Thyroid gland (tissue), 4 donors: ENCODE measurements around the gene SLC29A2. TPM values are rescaled to one million over a fixed set of nuclear protein-coding genes. Genes with fewer than 3 reads are reported as not detected.

Source experiments
- DNase-seq, 2 donors: peaks; one replicate each; pipeline ENCODE4 v3.0.0-alpha.2; 2019
- H3K27ac ChIP-seq, 3 donors: fragments of 200-600 bp; sonication (generic); 1 replicate in 2 of 3; 2 replicates in 1 of 3; pipeline ENCODE4 v1.5.1; 2016 to 2019; ENCODE audit warnings: mild to moderate bottlenecking in 1 of 3, moderate library complexity in 1 of 3
- H3K27me3 ChIP-seq: fragments of 200-600 bp; sonication (generic); one replicate; pipeline ENCODE4 v1.5.1; 2019
- H3K36me3 ChIP-seq, 2 donors: fragments of 200-600 bp; sonication (generic); one replicate each; pipeline ENCODE4 v1.5.1; 2016 to 2019
- H3K4me1 ChIP-seq, 2 donors: fragments of 200-600 bp; sonication (generic); one replicate each; pipeline ENCODE4 v1.5.1; 2017 to 2019
- H3K4me3 ChIP-seq, 3 donors: fragments of 200-600 bp; sonication (generic); replicated peaks in 1 of 3; 1 replicate in 2 of 3; 2 replicates in 1 of 3; pipeline ENCODE4 v1.5.1; 2016; ENCODE audit warnings: mild to moderate bottlenecking in 1 of 3
- H3K9me3 ChIP-seq: fragments of 200-600 bp; sonication (generic); one replicate; pipeline ENCODE4 v1.5.1; 2017
- CTCF ChIP-seq, 6 experiments: fragments of 200-600 bp in 3 of 6; fragments of 450-650 bp in 3 of 6; sonication (generic) in 3 of 6; IDR thresholded peaks; one replicate each; pipeline ENCODE4 v1.5.1; 2016 to 2019; ENCODE audit warnings: antibody characterized with exemption in 6 of 6, mild to moderate bottlenecking in 2 of 6, inconsistent platforms in 1 of 6, moderate library complexity in 1 of 6
- POLR2A ChIP-seq, 2 donors: fragments of 450-650 bp; IDR thresholded peaks; one replicate each; pipeline ENCODE4 v1.6.1; 2017; ENCODE audit warnings: antibody characterized with exemption in 2 of 2, mild to moderate bottlenecking in 2 of 2, moderate library complexity in 1 of 2
- WGBS, 2 donors: methylation state at CpG; one replicate each; pipeline ENCODE4 v1.1.5; 2017; 5-methylcytosine and 5-hydroxymethylcytosine counted together
- intact Hi-C: fragments of 100-400 bp; cut with DNase I; formaldehyde crosslinking; loops from one replicate; pipeline ENCODE4 v1.15.1; 2023
- total RNA-seq, 4 donors: library from RNA; depleted of rRNA; stranded (reverse); fragments of >200 nt; gene quantifications; one replicate each; pipeline ENCODE4 v1.2.3, GENCODE V29; 2016

The SLC29A2 gene
- total RNA-seq, 4 donors from 2014 or later = 5.0 to 11.4 (median 8.3) TPM

DNA sequence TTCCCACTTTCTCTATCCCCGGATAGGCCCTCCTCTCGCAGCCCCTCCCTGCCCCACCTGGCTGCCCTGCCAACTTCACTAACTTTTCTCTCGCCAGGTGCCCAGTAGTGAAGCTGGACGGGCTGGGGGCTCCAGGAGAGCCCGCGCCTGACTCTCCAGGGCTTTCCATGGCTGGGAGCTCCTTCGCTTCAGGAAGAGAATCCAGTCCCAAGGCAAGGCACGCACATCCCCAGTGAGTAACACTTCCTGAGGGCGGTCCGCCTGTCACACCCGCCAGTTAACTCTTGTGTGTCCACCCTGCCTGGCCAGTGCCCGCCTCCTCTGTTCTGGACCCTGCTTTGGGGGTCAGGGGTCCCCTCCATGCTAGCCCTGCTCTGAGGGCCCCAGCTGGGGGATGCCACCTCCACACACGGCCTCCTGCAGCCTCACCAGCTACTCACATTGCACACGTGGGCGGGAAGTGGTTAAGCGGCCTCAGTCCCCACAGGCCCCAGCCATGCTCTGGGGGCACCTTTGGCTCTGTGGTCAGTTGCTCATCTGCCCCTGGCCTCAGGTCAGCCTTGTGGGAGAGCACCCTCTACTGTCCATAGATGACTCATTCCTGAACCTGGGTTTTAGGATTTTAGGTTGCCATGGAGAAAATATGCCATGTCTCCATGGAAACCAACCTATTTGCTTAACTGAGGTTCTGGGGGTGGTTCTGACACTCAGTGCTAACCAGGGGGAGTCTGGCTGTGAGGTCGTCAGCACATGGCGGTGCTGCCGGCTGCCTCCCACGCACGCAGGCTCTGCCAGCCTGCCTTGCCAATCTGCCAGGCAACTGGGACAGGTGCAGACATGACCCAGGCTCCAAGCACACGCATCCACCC, 35.1 kb downstream of the SLC29A2 start, which contains the start of gene RIN1:
RIN1 (minus strand) TSS at position 201 of the 869 bp plus-strand sequence; CDS start at position 169, 32 bp downstream.
- 19 to 42% methylated on average over 14 to 21 of the region's 22 CpGs for WGBS, 2 donors
- Histone ChIP-seq H3K4me3 (peak within 1 kb of the TSS in 1 of 3 donors; percentile 26), H3K4me1 (peaks cover 7 to 24% of the 10 kb centered on the region in 2 donors), H3K27ac (peak within 1 kb of the TSS in 2 of 3 donors; percentile 42 to 47), H3K9me3 (no peaks in the 10 kb centered on the region), H3K27me3 (no peaks in the 10 kb centered on the region), H3K36me3 (peaks cover 25 to 30% of the 10 kb centered on the region in 2 donors)
- TF ChIP-seq CTCF (IDR thresholded peaks at IDR 0.05) (peak in 2 of 6 experiments; percentile 2 to 28), POLR2A (IDR thresholded peaks at IDR 0.05) (no peak)
- DNase-seq = peak in 1 of 2 donors; percentile 23
- intact Hi-C loops = no loop called here

DNA sequence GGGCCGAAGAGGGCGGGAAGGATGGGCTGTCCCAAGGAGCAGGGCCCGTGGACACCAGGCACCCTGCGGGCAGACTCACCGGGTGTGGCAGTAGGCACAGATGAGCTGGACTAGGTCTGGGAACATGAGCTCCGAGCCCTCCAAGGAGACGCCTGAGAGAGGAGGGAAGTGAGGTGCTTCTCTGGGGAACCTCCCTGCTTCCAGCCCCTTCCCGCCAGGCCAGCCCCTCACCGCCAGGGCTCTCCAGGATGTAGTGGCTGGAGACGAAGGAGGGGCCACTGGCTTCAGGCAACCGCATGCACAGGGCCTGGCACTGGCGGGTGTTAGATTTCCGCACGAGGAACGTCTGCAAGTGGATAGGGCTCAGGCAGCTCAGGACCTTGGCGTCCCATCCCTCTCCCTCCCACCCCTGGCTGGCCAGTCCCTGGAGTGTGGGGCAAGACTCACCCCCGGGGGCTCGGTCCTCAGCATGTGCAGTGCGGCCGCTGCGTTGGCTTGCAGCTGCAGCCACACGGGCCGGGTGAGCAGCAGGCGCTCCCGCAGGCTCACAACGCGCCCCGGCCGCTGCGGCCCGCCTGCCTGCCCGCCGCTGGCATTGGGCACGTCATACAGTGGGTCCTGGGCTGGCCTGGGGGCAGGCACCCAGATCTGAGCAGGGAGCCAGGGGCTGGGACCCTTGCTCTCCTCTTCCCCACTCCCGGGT, 35.9 kb downstream of the SLC29A2 start:
- WGBS, 2 donors = 16 to 18% methylated on average over 11 to 17 of the region's 35 CpGs

DNA sequence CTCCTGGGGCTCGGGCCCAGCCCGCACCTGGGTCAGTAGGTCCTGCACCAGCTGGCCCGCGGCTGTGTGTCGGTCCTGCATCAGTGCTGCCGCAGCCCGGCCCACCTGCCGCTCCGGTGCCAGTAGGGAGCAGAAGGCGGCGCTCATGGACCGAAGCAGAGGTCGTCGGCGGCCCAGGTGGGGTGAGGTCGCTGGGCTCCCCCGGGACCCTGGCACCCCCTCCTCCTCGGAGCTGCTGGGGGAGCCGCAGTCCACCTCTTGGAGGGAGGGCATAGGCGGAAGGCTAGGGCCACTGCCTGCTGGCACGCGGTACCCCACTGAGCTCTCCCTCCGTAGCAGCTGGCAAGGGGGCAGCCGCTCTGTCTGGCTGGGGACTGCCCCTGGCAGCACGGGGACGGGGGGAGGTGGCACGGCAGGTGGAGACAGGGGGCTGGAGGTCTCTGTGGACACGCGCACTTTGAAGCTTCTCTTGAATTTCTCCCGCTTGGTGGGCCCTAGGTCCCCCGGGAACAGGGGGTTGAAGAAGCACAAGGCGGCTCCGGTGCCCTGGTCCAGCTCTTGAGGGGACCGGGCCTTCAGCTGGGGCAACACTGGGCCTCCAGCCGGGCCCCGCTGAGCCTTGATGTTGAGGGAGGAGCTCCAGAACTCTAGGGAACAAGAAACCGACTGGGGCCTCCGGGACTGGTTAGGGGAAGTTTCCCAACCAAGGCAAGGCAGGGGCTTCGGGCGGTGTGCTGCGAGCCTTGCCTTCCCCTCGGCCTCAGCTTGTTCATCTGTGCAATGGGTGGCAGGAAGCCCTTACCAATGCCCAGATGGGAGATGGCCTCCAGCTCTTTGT, 36.7 kb downstream of the SLC29A2 start:
- peaks cover 9 to 13% of the 10 kb centered on the region in 2 donors for H3K36me3 ChIP-seq
- peaks cover 7 to 24% of the 10 kb centered on the region in 2 donors for H3K4me1 ChIP-seq
- intact Hi-C loops = no loop called here
- H3K27me3 ChIP-seq = no peaks in the 10 kb centered on the region
- H3K4me3 ChIP-seq = peak overlapping the region in 1 of 3 donors; percentile 26
- no peak for TF ChIP-seq POLR2A (IDR thresholded peaks at IDR 0.05)
- TF ChIP-seq CTCF (IDR thresholded peaks at IDR 0.05) = no peak
- DNase-seq = no peak
- H3K9me3 ChIP-seq = no peaks in the 10 kb centered on the region
- WGBS, 2 donors = 77 to 81% methylated on average over 15 to 23 of the region's 42 CpGs
- no peak overlapping the region for H3K27ac ChIP-seq

More for the DNA sequence above, 35.9 kb downstream of the SLC29A2 start:
- TF ChIP-seq POLR2A (IDR thresholded peaks at IDR 0.05) (no peak), CTCF (IDR thresholded peaks at IDR 0.05) (no peak)
- Histone ChIP-seq H3K36me3 (peaks cover 18 to 22% of the 10 kb centered on the region in 2 donors), H3K27ac (peak overlapping the region in 2 of 3 donors; percentile 42 to 47), H3K4me3 (peak overlapping the region in 1 of 3 donors; percentile 26), H3K9me3 (no peaks in the 10 kb centered on the region), H3K27me3 (no peaks in the 10 kb centered on the region), H3K4me1 (peaks cover 7 to 24% of the 10 kb centered on the region in 2 donors)
- intact Hi-C loops = no loop called here
- DNase-seq = no peak

- no peaks in the 10 kb centered on the region for H3K9me3 ChIP-seq
- H3K4me1 ChIP-seq = peaks cover 7 to 24% of the 10 kb centered on the region in 2 donors
- H3K27ac ChIP-seq = no peak overlapping the region
- TF ChIP-seq POLR2A (IDR thresholded peaks at IDR 0.05) = no peak
- no peak for TF ChIP-seq CTCF (IDR thresholded peaks at IDR 0.05)
- no peak overlapping the region for H3K4me3 ChIP-seq
- intact Hi-C loops = no loop called here
- WGBS, 2 donors = 78 to 83% methylated on average over 21 to 25 of the region's 29 CpGs
- no peak for DNase-seq
- H3K27me3 ChIP-seq = no peaks in the 10 kb centered on the region
- peaks cover 6% of the 10 kb centered on the region in 2 donors for H3K36me3 ChIP-seq
These were observed 37.5 kb downstream of the SLC29A2 start for GRCh38 chr11:66333896-66334604.
